ENCODE results near the gene PLPP2. TPM values are rescaled to one million over a fixed set of nuclear protein-coding genes. Genes with fewer than 3 reads are reported as not detected.

PLPP2 gene
- polyA plus RNA-seq, 1 donor (not counting 4 experiments of a cell fraction or from before 2014, with no cell fraction given): 13.6 TPM

DNA sequence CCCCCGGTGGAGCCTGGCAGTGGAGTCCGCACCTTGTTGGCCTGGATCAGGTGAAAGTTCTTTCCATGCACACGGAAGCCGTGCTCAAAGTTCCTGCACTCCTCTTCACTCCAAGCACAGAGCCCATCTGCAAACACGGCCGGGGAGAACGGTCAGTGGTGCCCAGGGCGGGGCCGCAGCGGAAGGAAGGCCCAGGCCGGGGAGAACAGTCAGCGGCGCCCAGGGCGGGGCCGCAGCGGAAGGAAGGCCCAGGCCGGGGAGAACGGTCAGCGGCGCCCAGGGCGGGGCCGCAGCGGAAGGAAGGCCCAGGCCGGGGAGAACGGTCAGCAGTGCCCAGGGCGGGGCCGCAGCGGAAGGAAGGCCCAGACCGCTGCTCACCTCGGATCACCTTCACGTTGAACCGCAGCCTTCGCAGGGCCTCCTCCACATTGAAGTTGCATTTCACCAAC is 20.6 kb upstream of the PLPP2 start:
- Histone ChIP-seq H4K20me1 (ENCODE audit: control insufficient read depth, extremely low read depth, insufficient read depth, low read length) (peaks cover 5% of the 10 kb centered on the region), H3K36me3 (ENCODE audit: control insufficient read depth in 2 of 2, extremely low read depth in 1 of 2, insufficient read depth in 2 of 2, low read length in 2 of 2) (peaks cover 22 to 44% of the 10 kb centered on the region in 2 experiments)
- no peak for DNase-seq (ENCODE audit: low read depth, low spot score)

GRCh38 chr19:310781-311496 is 19.7 kb upstream of the PLPP2 start:
- dilution Hi-C loops (cut with MboI; ENCODE audit: extremely low pct_ligation_motif_present, low sequenced_read_pairs): no loop called here
- H3K27ac ChIP-seq (ENCODE audit: control insufficient read depth, insufficient read depth, low read length): no peak overlapping the region
- no peak overlapping the region for H3K9ac ChIP-seq (ENCODE audit: control insufficient read depth, extremely low read depth, insufficient read depth, low read length)
- H2AFZ ChIP-seq (ENCODE audit: control insufficient read depth, low read length): no peak overlapping the region
- H3K4me1 ChIP-seq (ENCODE audit: control insufficient read depth, extremely low read depth, insufficient read depth, low read length): no peaks in the 10 kb centered on the region
- no peaks in the 10 kb centered on the region for H3K27me3 ChIP-seq (ENCODE audit: control insufficient read depth, extremely low read depth, insufficient read depth, low read length)
- H4K20me1 ChIP-seq (ENCODE audit: control insufficient read depth, extremely low read depth, insufficient read depth, low read length): peaks cover 5% of the 10 kb centered on the region
- no peak overlapping the region for H3K4me3 ChIP-seq (ENCODE audit: control insufficient read depth in 2 of 3, extremely low read depth in 1 of 3, insufficient read depth in 2 of 3, low read depth in 1 of 3, low read length in 3 of 3)
- FAIRE-seq (no peak), DNase-seq (ENCODE audit: low read depth, low spot score) (no peak)
- H3K4me2 ChIP-seq (ENCODE audit: control insufficient read depth, extremely low read depth, insufficient read depth, low read depth, low read length): no peak overlapping the region
- no peaks in the 10 kb centered on the region for H3K9me3 ChIP-seq (ENCODE audit: control insufficient read depth, low read depth, low read length)
- peaks cover 27 to 42% of the 10 kb centered on the region in 2 experiments for H3K36me3 ChIP-seq (ENCODE audit: control insufficient read depth in 2 of 2, extremely low read depth in 1 of 2, insufficient read depth in 2 of 2, low read length in 2 of 2)
- TF ChIP-seq, protein P1, sequence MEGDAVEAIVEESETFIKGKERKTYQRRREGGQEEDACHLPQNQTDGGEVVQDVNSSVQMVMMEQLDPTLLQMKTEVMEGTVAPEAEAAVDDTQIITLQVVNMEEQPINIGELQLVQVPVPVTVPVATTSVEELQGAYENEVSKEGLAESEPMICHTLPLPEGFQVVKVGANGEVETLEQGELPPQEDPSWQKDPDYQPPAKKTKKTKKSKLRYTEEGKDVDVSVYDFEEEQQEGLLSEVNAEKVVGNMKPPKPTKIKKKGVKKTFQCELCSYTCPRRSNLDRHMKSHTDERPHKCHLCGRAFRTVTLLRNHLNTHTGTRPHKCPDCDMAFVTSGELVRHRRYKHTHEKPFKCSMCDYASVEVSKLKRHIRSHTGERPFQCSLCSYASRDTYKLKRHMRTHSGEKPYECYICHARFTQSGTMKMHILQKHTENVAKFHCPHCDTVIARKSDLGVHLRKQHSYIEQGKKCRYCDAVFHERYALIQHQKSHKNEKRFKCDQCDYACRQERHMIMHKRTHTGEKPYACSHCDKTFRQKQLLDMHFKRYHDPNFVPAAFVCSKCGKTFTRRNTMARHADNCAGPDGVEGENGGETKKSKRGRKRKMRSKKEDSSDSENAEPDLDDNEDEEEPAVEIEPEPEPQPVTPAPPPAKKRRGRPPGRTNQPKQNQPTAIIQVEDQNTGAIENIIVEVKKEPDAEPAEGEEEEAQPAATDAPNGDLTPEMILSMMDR (optimal IDR thresholded peaks at IDR 0.05 in 1 of 3, IDR thresholded peaks at IDR 0.05 in 1 of 3, conservative IDR thresholded peaks at IDR 0.05 in 1 of 3; ENCODE audit: extremely low read depth in 1 of 3, insufficient read depth in 2 of 3, low read length in 3 of 3): no peak
- no peak for TF ChIP-seq EZH2 (IDR thresholded peaks at IDR 0.05; ENCODE audit: low read length)
- H3K9me1 ChIP-seq (ENCODE audit: control insufficient read depth, extremely low read depth, insufficient read depth, low read length): no peaks in the 10 kb centered on the region
- H3K79me2 ChIP-seq (ENCODE audit: control insufficient read depth, insufficient read depth, low read length): peaks cover 17% of the 10 kb centered on the region

More for the DNA sequence above, 20.6 kb upstream of the PLPP2 start:
- H3K4me3 ChIP-seq (ENCODE audit: control insufficient read depth in 2 of 3, extremely low read depth in 1 of 3, insufficient read depth in 2 of 3, low read depth in 1 of 3, low read length in 3 of 3): no peak overlapping the region
- no peaks in the 10 kb centered on the region for H3K9me3 ChIP-seq (ENCODE audit: control insufficient read depth, low read depth, low read length)
- dilution Hi-C loops (cut with MboI; ENCODE audit: extremely low pct_ligation_motif_present, low sequenced_read_pairs): no loop called here
- TF ChIP-seq, protein P1 (optimal IDR thresholded peaks at IDR 0.05 in 1 of 3, IDR thresholded peaks at IDR 0.05 in 1 of 3, conservative IDR thresholded peaks at IDR 0.05 in 1 of 3; ENCODE audit: extremely low read depth in 1 of 3, insufficient read depth in 2 of 3, low read length in 3 of 3): no peak
- TF ChIP-seq EZH2 (IDR thresholded peaks at IDR 0.05; ENCODE audit: low read length): no peak
- no peaks in the 10 kb centered on the region for H3K27me3 ChIP-seq (ENCODE audit: control insufficient read depth, extremely low read depth, insufficient read depth, low read length)
- H3K4me2 ChIP-seq (ENCODE audit: control insufficient read depth, extremely low read depth, insufficient read depth, low read depth, low read length): no peak overlapping the region
- peaks cover 17% of the 10 kb centered on the region for H3K79me2 ChIP-seq (ENCODE audit: control insufficient read depth, insufficient read depth, low read length)
- H3K4me1 ChIP-seq (ENCODE audit: control insufficient read depth, extremely low read depth, insufficient read depth, low read length): no peaks in the 10 kb centered on the region
- H3K27ac ChIP-seq (ENCODE audit: control insufficient read depth, insufficient read depth, low read length): no peak overlapping the region
- H3K9me1 ChIP-seq (ENCODE audit: control insufficient read depth, extremely low read depth, insufficient read depth, low read length): no peaks in the 10 kb centered on the region
- no peak overlapping the region for H3K9ac ChIP-seq (ENCODE audit: control insufficient read depth, extremely low read depth, insufficient read depth, low read length)
- FAIRE-seq: no peak
- no peak overlapping the region for H2AFZ ChIP-seq (ENCODE audit: control insufficient read depth, low read length)
